IPS-NIHi7 (cell line): ENCODE data around the gene MUCL3.
"Not testable (repeated sequence)": the region's sequence is repeated elsewhere in the genome, so short reads cannot be mapped to it uniquely, and the experiment has no call there.

Experiments
- DNase-seq: peaks from one replicate; pipeline ENCODE4 v3.0.0; 2012; ENCODE audit warnings: mixed read lengths; ENCODE audit errors: extremely low spot score

The MUCL3 gene

GRCh38 chr6:30939473-30939872 lies 1.3 kb upstream of the MUCL3 start:
- no peak for DNase-seq

- peak; percentile 96 for DNase-seq
Observed at GRCh38 chr6:30942338-30943060, 1.7 kb downstream of the MUCL3 start.

- no peak for DNase-seq
Observed at GRCh38 chr6:30944051-30944450, 3.3 kb downstream of the MUCL3 start.

- no peak for DNase-seq
Observed at GRCh38 chr6:30945281-30945680, 4.5 kb downstream of the MUCL3 start.

GRCh38 chr6:30947231-30947630 lies 6.5 kb downstream of the MUCL3 start:
- no peak for DNase-seq

- no peak for DNase-seq
Observed at GRCh38 chr6:30948811-30949210, 8.0 kb downstream of the MUCL3 start.

GRCh38 chr6:30951907-30952469 lies 11.2 kb downstream of the MUCL3 start:
- DNase-seq = no peak

GRCh38 chr6:30954631-30955366 lies 14.0 kb downstream of the MUCL3 start:
- no peak for DNase-seq

- DNase-seq = peak; percentile 81
Observed at GRCh38 chr6:30955367-30956042, 14.7 kb downstream of the MUCL3 start.

GRCh38 chr6:30957716-30958115 lies 16.9 kb downstream of the MUCL3 start:
- DNase-seq = no peak

- no peak for DNase-seq
Observed at GRCh38 chr6:30960907-30961673, 20.3 kb downstream of the MUCL3 start.

GRCh38 chr6:30962716-30963115 lies 21.9 kb downstream of the MUCL3 start:
- DNase-seq = no peak

- no peak for DNase-seq
Observed at GRCh38 chr6:30963641-30964040, 22.9 kb downstream of the MUCL3 start.

- no peak for DNase-seq
Observed at GRCh38 chr6:30964075-30964474, 23.3 kb downstream of the MUCL3 start.

GRCh38 chr6:30965140-30965601 lies 24.4 kb downstream of the MUCL3 start:
- DNase-seq = no peak

- no peak for DNase-seq
Observed at GRCh38 chr6:30966154-30966553, 25.4 kb downstream of the MUCL3 start.

GRCh38 chr6:30969171-30969570 lies 28.4 kb downstream of the MUCL3 start:
- DNase-seq = not testable (repeated sequence)

GRCh38 chr6:30970946-30971345 lies 30.2 kb downstream of the MUCL3 start:
- no peak for DNase-seq

- no peak for DNase-seq
Observed at GRCh38 chr6:30972816-30973215, 32.0 kb downstream of the MUCL3 start.

GRCh38 chr6:30974490-30975252 lies 33.9 kb downstream of the MUCL3 start:
- peak; percentile 43 for DNase-seq

- DNase-seq = no peak
Observed at GRCh38 chr6:30979141-30979540, 38.4 kb downstream of the MUCL3 start.
